Central memory CD8-positive, alpha-beta T cell (primary cell): ENCODE data around the gene HBP1.
A peak's percentile ranks its signal among the peaks of the same experiment; 100 is the strongest.

Experiments used
- ATAC-seq: fragments of 150-1000 bp; cut with Tn5 transposase; replicated peaks from 2 replicates; pipeline ENCODE4 v1.10.0; 2022; ENCODE audit warnings: mild to moderate bottlenecking, moderate FRiP score, moderate number of reproducible peaks; ENCODE audit not compliant: poor library complexity, severe bottlenecking; ENCODE audit errors: extremely low read depth
- DNase-seq, 2 donors: peaks; one replicate each; pipeline ENCODE4 v3.0.0; 2021; ENCODE audit warnings: low spot score in 2 of 2
- H3K27ac Mint-ChIP-seq: one replicate; pipeline ENCODE4 v1.8.0; 2022; ENCODE audit warnings: low read depth, mild to moderate bottlenecking, moderate library complexity, mixed read lengths
- H3K27me3 Mint-ChIP-seq: one replicate; pipeline ENCODE4 v1.8.0; 2022; ENCODE audit warnings: mixed read lengths
- H3K36me3 Mint-ChIP-seq: one replicate; pipeline ENCODE4 v1.8.0; 2022; ENCODE audit warnings: mild to moderate bottlenecking, moderate library complexity, mixed read lengths; ENCODE audit not compliant: insufficient read depth
- H3K4me1 Mint-ChIP-seq: one replicate; pipeline ENCODE4 v1.8.0; 2022; ENCODE audit warnings: mixed read lengths
- H3K4me3 Mint-ChIP-seq: one replicate; pipeline ENCODE4 v1.8.0; 2022; ENCODE audit warnings: mild to moderate bottlenecking, moderate library complexity, mixed read lengths
- H3K9me3 Mint-ChIP-seq: one replicate; pipeline ENCODE4 v1.8.0; 2022; ENCODE audit warnings: mixed read lengths

The HBP1 gene

GRCh38 chr7:107161415-107161814 lies 7.4 kb upstream of the HBP1 start:
- H3K9me3 Mint-ChIP-seq, result no peaks in the 10 kb centered on the region
- H3K27me3 Mint-ChIP-seq, result no peaks in the 10 kb centered on the region
- no peak for ATAC-seq
- no peaks in the 10 kb centered on the region for H3K36me3 Mint-ChIP-seq
- no peak for DNase-seq
- H3K4me3 Mint-ChIP-seq, result no peak overlapping the region
- H3K27ac Mint-ChIP-seq, result no peak overlapping the region
- H3K4me1 Mint-ChIP-seq, result no peaks in the 10 kb centered on the region

DNA sequence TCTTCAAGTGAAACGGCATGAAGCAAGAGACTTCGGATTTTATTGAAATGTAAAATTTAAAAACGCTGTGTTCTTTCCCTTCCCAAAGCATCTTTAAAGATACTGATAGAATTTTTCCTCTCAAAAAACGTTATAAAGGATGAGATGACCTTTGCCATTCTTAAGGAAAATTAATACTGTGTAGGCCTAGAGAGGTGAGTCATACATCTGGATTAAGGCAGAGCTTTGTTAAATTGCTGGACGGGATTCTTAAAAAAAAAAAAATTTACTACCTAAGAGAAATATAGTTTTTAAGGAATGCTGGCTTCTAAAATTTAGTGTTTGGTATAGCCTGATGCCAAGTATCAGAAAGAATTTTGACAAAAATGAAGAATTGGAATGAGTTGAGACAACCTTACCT lies 6.3 kb upstream of the HBP1 start:
- Mint-ChIP-seq H3K4me1 (peaks cover 3% of the 10 kb centered on the region), H3K27me3 (no peaks in the 10 kb centered on the region), H3K36me3 (no peaks in the 10 kb centered on the region), H3K4me3 (no peak overlapping the region), H3K9me3 (no peaks in the 10 kb centered on the region), H3K27ac (no peak overlapping the region)
- ATAC-seq (no peak), DNase-seq (no peak)

- H3K9me3 Mint-ChIP-seq, result no peaks in the 10 kb centered on the region
- H3K4me3 Mint-ChIP-seq, result no peak overlapping the region
- H3K36me3 Mint-ChIP-seq, result peaks cover 14% of the 10 kb centered on the region
- no peaks in the 10 kb centered on the region for H3K27me3 Mint-ChIP-seq
- no peak overlapping the region for H3K27ac Mint-ChIP-seq
- no peak for DNase-seq
- ATAC-seq, result no peak
- H3K4me1 Mint-ChIP-seq, result peaks cover 12% of the 10 kb centered on the region
These were observed 4.7 kb upstream of the HBP1 start for GRCh38 chr7:107164092-107164491.

DNA sequence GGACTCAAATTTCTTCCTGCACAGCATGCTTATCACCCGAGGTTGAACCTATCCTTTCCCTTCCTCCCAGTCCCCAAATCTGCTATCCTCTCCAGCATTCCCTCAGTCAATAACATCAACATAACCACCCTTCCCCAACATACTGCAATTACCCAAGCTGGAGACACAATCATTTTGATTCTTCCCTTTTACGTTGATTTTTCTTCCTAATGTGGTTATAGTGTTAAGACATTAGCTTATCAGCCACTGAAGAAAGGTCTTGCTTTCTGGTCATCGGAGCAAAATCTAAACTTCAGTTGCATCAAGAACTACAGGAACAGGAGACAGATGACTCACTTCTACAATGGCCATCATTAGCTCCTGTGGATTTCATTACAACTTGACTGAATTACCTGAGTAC lies 3.5 kb upstream of the HBP1 start:
- H3K27me3 Mint-ChIP-seq, result no peaks in the 10 kb centered on the region
- peaks cover 26% of the 10 kb centered on the region for H3K36me3 Mint-ChIP-seq
- H3K4me1 Mint-ChIP-seq, result peaks cover 20% of the 10 kb centered on the region
- H3K4me3 Mint-ChIP-seq, result no peak overlapping the region
- no peak overlapping the region for H3K27ac Mint-ChIP-seq
- H3K9me3 Mint-ChIP-seq, result no peaks in the 10 kb centered on the region
- ATAC-seq, result no peak
- no peak for DNase-seq

DNA sequence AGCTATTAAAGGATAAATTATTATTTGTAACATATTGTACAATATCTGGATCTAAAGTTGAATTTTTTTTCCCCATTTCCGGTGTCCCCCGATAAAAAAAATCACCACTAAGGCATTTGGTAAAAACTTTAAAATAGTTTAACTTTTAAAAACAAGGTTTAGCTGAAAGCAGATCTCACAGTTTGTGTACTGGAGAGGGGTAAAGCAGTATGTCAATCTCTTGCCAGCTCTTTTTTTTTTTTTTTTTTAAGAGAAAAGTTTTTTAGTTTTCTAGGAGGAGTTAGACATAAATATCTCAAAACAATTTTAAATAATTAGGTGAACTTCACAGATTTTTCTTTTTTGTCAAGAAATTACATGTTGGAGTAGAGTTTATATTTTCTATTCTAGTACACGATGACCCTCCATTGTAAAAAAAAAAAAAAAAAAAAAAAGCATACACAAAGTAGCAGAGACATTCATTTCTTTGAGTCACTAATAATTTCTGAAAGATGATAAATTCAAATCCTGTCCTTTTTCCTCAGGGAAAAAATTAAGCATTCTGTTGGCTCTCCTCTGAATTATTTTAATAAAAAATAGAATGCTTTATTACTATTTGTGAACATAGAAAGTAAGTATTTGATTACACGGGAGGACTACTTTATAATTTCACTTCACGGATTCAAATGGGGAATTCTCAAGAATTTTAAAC lies 1.9 kb upstream of the HBP1 start:
- H3K4me3 Mint-ChIP-seq, result peak overlapping the region; percentile 87

DNA sequence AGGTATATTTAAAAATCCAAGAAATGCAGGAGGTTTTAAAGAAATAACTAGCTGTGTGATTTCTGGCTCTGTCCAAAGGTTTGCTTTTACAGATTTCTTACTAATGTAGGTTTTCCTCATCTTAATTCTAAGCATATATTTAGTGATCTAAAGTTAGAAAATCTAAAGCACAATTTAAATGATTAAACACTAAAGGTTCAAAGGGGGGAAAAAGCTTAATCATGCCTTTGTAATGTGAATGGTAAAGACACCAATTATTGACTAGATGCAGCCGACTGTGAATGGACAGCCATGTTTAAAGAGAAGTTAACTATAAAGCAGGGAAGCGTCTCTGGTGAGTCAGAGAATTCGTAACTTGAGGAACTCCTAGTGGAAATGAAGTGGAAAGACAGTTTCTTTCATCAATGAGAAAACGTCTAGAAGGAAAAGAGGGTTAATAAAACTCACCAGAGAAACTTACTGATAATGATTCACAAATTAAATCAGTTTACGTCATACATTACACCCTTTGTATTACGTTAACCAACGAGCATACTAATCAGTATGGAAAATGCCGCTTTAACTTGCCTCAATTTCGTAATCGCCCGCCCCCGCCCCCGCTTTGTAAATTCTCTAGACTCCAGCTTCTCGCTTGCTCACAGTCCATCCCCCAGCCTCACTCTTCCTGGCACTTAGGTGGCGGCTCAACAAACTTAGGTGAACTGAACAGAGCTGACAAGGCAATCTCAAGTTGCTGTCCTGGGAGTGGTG lies 1.1 kb upstream of the HBP1 start:
- Mint-ChIP-seq H3K27me3 (no peaks in the 10 kb centered on the region), H3K36me3 (peaks cover 36% of the 10 kb centered on the region), H3K27ac (peak overlapping the region; percentile 97), H3K9me3 (no peaks in the 10 kb centered on the region), H3K4me3 (peak overlapping the region; percentile 87), H3K4me1 (peaks cover 26% of the 10 kb centered on the region)
- no peak for DNase-seq
- peak; percentile 25 for ATAC-seq

More for the DNA sequence above, 1.9 kb upstream of the HBP1 start:
- Mint-ChIP-seq H3K27ac (peak overlapping the region; percentile 97), H3K9me3 (no peaks in the 10 kb centered on the region), H3K36me3 (peaks cover 34% of the 10 kb centered on the region), H3K4me1 (peaks cover 26% of the 10 kb centered on the region), H3K27me3 (no peaks in the 10 kb centered on the region)
- DNase-seq (no peak), ATAC-seq (no peak)

DNA sequence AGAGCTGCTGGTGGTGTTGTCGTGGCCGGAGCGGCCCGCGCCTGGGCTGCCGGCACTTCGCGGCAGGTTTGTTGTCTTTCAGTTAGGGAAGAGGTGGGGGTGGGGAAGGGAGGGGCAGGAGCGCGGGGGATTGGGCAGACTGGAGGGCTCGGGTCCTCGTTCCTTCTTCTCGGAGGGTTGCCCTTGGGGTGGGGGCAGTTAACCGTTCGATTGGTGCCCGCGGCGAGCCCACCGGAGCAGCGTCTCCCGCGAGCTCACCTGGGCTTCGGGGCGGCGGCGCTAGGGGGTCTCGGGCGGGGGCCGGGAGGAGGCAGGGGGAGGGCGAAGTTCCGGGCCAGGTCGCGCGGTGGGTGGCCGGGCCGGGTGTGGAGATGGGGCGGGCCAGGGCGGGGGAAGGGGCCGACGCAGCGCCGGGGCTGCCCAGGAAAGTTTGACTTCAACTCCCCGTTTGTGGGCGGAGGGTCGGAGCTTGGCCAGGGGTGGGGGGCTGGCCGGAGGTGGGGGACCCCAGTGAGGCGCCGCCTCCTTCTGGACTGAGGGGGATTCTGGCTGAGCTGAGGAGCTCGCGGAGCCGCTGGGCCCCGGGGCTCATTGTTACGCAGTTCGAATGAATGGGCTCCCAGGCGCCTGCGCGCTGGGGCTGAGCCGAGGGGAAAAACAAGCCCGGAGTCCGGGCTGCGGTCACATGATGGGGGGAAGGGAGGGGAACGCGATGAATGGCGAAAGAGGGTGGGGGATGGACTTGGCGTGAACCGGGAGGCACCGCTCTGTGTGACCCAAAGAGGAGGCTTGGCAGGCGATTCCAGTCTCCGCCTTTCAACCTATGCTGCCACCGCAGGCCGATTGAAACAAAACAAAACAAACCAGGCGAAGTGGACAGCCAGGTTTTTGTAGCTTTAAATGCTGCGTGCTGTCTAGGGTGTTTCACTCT lies 582 bp downstream of the HBP1 start:
- peak; percentile 65 to 79 for DNase-seq
- H3K27ac Mint-ChIP-seq, result peak overlapping the region; percentile 97
- H3K9me3 Mint-ChIP-seq, result no peaks in the 10 kb centered on the region
- no peaks in the 10 kb centered on the region for H3K27me3 Mint-ChIP-seq
- H3K4me1 Mint-ChIP-seq, result peaks cover 41% of the 10 kb centered on the region
- peaks cover 43% of the 10 kb centered on the region for H3K36me3 Mint-ChIP-seq
- ATAC-seq, result peak; percentile 5
- H3K4me3 Mint-ChIP-seq, result peak overlapping the region; percentile 87

DNA sequence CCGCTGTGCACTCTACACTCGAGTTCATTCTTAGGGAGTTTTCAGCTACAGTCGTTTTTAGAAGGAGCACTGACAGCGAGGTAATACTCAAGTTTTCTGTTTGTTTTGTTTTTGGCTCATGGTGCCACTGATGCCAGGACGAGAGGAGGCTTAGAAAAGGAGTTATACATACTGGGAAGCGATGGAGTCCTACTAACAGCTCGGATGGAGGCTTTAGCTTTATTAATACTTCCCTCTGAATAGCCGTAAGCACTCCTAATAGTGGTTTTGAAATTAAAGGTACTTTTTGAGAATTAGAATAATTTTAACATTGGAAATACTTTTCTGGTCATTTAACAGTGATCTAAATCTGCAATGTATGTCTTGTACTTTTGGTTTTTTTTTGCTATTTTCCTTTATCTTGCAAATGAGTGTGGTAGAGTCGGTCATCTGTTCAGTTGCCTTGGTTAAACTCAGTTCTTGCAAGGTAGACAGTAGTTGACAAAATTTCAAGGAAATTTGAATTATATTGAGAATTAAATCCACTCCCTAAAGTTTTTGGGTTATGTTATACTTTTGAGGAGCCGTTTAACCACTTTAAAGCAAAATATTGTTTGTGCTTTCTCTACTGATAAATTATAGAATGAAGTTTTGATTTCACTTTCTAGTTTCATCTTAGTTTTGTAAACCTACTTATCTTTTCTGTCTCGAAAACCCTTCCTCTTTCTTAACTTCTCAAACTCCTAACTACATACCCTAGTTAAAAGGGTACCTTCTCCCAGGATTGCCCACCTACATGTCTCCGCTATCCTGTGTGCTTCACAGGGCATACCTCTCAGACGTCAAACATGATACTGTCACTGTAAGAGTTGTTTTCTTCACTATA lies 1.5 kb downstream of the HBP1 start:
- DNase-seq (no peak), ATAC-seq (no peak)
- Mint-ChIP-seq H3K9me3 (no peaks in the 10 kb centered on the region), H3K36me3 (peaks cover 45% of the 10 kb centered on the region), H3K4me1 (peaks cover 49% of the 10 kb centered on the region), H3K27me3 (no peaks in the 10 kb centered on the region), H3K27ac (peak overlapping the region; percentile 97), H3K4me3 (peak overlapping the region; percentile 87)

- no peaks in the 10 kb centered on the region for H3K9me3 Mint-ChIP-seq
- H3K4me3 Mint-ChIP-seq, result no peak overlapping the region
- no peaks in the 10 kb centered on the region for H3K27me3 Mint-ChIP-seq
- H3K36me3 Mint-ChIP-seq, result peaks cover 46% of the 10 kb centered on the region
- no peak for DNase-seq
- H3K27ac Mint-ChIP-seq, result peak overlapping the region; percentile 17
- no peak for ATAC-seq
- peaks cover 56% of the 10 kb centered on the region for H3K4me1 Mint-ChIP-seq
These were observed 2.7 kb downstream of the HBP1 start for GRCh38 chr7:107171496-107171895.

DNA sequence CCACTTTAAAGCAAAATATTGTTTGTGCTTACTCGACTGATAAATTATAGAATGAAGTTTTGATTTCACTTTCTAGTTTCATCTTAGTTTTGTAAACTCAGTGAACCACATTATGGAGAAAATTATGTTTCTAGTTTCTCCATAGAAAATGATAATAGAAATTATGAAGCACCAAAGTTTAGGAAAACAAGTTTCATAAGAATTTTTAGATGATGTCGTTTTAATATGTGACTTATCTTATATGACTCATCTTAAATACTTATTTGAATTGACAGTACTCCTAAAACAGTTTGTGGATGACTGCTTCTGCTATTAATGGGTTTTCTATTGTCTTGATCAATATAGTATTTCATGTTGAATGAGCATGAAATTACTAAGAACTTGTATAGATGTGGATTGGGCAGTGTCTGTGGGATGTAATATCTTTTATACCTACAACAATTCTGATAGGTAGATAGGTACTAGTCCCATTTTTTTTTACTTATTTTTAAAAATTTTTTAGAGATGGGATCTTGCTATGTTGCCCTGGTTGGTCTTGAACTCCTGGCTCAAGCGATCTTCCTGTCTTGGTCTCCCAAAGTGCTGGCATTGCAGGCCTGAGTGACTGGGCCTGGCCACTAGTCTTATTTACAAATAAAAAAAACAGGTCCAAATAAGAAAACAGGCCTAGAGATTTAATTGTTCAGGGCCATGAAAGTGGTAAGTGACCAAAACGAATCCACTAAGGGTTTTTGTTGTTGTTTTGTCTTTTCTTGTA lies 3.7 kb downstream of the HBP1 start:
- no peak for DNase-seq
- H3K36me3 Mint-ChIP-seq, result peaks cover 52% of the 10 kb centered on the region
- H3K9me3 Mint-ChIP-seq, result no peaks in the 10 kb centered on the region
- no peak for ATAC-seq
- H3K4me1 Mint-ChIP-seq, result peaks cover 61% of the 10 kb centered on the region
- peak overlapping the region; percentile 26 for H3K27ac Mint-ChIP-seq
- H3K4me3 Mint-ChIP-seq, result no peak overlapping the region
- no peaks in the 10 kb centered on the region for H3K27me3 Mint-ChIP-seq

DNA sequence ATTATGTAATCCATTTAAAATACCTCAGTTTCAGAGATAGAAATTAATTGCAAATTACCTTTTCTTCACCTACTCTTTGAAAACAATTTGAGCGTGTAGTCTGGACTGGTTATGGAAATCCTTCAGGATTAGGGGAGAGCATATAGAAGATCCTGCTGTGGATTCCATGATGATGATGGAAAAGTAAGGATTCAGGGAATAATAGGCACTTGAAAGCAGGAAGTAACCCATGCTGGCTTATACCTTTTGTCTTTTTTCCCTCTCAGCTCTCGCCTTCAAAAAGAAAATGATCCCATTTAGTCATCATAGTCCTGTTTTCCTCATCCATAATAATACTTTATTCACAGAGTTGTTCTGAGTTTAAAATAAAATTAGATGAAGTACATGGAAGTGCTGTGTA lies 4.4 kb downstream of the HBP1 start:
- H3K4me1 Mint-ChIP-seq, result peaks cover 54% of the 10 kb centered on the region
- no peak for ATAC-seq
- DNase-seq, result no peak
- H3K36me3 Mint-ChIP-seq, result peaks cover 46% of the 10 kb centered on the region
- H3K27me3 Mint-ChIP-seq, result no peaks in the 10 kb centered on the region
- H3K27ac Mint-ChIP-seq, result peak overlapping the region; percentile 26
- no peak overlapping the region for H3K4me3 Mint-ChIP-seq
- no peaks in the 10 kb centered on the region for H3K9me3 Mint-ChIP-seq
